Epidermal melanocyte (primary cell): ENCODE results near the gene TMEM60.
"Not testable (repeated sequence)": the region's sequence is repeated elsewhere in the genome, so short reads cannot be mapped to it uniquely, and the experiment has no call there.

ENCODE experiments used
- DNase-seq: peaks from one replicate; pipeline ENCODE4 v3.0.0; 2011; ENCODE audit warnings: low spot score; ENCODE audit not compliant: insufficient read length

The TMEM60 gene, protein sequence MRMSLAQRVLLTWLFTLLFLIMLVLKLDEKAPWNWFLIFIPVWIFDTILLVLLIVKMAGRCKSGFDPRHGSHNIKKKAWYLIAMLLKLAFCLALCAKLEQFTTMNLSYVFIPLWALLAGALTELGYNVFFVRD

DNA sequence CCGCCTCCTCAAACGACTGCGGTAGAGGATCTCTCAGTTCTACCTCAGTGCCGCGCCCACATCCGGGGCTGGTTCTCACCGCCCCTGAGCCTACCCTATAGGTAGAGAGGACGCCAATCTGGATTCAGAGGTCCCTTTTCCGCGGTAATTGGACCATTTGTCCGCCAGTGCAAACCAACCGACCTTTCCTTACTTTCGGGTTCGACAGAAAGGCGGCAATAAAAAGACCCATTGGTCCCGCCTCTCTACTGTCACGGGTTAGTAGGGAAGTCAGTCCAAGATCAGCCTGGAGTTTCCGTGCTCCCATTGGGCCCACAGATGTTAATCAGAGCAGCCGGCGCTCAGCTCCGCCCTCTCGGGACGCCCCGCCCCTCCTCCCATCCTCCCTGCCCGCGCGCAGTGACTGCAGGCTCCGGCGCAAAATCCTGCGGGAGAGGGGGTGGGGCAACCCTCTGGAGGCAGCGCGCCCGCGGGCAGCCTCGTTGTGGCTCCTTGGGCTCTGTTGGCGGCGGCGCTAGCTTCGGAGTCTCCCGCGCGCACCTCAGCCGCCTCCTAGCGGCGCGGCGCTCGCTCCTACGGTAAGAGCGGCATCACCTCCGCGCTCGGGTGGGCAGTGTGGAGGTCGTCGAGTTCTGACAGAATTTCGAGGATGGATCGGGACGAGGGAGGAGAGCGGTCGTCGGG, at the start of gene TMEM60, which contains the start of gene PHTF2:
Gene TMEM60, minus strand, starts transcription at position 41 of the 684 bp plus-strand sequence. CDS start 4,061 bp downstream, outside the sequence.
Gene PHTF2, plus strand, starts transcription at position 380 of the 684 bp plus-strand sequence.
- DNase-seq, result peak; percentile 87

DNA sequence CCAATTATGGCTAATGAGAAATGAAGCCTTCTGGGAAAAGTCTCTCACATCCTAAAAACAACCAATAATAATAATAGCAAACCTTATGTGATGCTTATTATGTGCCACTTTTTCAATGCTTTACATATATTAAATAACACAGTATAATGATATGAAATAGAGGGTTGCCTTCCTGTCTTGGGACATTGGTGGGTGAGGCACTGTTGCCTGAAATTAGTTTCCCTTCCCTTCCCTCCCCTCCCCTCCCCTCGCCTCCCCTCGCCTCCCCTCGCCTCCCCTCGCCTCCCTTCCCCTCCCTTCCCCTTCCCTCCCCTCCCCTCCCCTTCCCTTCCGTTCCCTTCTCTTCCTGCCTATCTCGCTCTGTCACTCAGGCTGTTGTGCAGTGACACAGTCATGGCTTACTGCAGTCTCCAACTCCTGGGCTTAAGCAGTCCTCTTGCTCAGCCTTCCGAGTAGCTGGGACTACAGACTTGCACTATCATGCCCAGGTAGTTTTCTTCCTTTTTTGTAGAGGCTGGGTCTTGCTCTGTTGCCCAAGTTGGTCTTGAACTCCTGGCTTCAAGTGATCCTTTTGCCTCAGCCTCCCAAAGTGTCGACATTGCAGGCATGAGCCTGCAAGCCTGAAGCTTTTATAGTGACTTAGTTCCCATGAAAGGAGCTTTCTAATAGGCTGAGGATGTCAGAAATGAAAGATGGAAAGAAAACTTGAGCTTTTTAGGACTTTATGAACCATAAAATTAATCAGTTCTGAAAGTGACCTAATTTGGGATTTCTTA, 48.3 kb upstream of the TMEM60 start:
- DNase-seq, result no peak

DNA sequence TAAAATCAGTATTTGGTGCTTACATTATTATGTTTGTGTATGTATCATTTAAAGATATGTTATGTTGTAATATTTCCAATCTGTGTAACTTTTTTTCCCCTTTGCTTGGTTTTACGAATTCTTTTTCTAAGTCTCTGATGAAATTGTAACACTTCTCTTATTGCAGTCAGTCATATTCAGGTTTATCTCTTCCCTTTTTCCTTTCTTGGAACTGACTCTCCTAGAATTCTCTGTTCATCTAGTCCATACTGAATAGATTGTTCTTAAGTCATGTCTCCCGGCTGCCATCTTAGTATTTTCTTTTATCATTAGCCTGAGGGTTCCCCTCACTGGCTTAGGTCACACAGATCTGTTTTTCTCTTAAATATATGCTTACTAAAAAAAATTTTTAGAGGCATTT, 45.0 kb upstream of the TMEM60 start:
- no peak for DNase-seq

DNA sequence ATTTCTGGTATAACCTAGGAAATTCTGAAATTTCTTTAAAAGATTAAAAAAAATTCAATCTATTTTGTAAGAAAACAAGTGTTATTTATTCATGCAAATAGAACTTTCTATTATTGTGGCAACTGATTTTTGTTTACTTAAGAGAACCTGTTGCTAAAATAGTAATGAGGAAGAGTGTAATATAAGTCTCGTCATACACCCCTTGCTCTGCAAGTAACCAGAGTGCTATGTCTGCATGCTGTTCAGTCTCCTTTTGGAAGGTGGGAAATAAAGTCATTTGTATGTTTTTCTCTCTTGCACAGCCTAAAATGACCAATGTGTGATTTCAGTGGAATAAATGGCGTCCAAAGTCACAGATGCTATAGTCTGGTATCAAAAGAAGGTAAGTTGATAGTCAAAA, 41.7 kb upstream of the TMEM60 start:
- DNase-seq, result no peak

DNA sequence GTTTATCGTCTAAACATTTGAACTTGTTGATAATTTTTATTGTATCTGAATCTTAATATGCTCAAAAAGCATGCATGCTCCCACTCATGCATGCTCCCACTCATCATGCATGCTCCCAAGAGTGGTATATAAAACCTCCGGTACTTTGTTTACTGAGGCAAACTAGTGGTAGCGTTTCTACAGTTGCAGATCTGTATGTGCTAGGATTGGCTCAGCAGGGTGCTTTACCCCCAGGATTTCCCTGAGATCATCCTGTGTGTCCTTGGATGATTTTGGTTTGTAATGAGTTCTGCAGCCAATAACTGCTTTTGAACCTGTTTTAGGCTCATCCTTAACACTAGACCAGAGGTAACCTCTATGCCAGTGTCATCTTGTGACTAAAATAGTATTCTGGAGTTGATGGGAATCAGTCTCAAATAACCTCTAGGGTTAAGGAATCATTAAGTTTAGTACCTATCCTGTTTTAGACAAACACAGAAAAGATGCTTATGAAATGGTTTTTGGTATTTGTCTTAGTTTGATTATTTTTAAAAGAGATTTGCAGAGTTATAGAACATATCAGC, 40.8 kb upstream of the TMEM60 start:
- DNase-seq, result no peak

DNA sequence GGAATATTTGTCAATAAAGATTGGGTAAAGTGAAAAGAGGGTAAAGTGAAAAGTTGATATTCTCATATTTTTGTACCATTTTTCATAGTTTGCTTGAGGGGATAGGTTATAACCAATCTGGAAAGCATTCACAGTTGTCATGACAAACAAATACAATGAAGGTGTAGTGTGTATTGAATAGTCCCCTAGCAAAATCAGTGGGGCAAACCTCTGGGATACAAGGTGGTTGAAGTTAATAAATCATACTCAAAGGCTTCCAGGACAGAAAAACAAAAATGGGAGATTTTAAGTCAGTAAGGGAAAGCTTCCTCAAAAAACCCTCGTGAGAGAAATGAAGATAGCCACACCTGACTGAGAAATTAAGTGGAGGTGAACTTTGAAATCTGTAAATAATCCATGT, 39.7 kb upstream of the TMEM60 start:
- DNase-seq, result no peak

DNA sequence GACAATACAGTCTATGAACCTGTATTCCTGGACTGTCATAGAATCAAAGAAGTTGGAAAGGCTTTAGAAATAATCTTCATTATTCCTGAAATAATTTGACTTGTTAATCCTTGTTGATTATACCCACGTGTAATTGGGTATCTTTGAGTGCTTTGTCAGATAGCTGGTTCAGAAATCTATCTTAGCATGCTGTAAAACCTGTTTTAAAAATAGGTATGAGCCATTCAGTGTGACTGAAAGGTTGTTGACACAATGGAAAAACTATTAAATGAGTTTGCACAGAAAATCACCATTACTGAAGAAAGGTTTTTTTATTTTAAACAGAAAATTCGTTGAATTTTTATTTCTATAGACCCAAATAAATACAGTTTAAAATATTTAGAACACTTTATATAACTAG, 39.0 kb upstream of the TMEM60 start:
- no peak for DNase-seq

DNA sequence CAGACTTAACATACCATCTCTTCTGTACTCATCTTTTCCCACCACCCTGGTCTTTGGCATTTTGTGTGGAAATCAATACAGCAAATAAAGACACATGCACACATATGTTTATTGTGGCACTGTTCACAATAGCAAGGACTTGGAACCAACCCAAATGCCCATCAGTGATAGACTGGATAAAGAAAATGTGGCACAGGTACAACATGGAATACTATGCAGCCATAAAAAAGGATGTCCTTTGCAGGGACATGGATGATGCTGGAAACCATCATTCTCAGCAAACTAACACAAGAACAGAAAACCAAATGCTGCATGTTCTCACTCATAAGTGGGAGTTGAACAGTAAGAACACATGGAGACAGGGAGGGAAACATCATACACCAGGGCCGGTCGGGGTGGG, 38.2 kb upstream of the TMEM60 start:
- not testable (repeated sequence) for DNase-seq

DNA sequence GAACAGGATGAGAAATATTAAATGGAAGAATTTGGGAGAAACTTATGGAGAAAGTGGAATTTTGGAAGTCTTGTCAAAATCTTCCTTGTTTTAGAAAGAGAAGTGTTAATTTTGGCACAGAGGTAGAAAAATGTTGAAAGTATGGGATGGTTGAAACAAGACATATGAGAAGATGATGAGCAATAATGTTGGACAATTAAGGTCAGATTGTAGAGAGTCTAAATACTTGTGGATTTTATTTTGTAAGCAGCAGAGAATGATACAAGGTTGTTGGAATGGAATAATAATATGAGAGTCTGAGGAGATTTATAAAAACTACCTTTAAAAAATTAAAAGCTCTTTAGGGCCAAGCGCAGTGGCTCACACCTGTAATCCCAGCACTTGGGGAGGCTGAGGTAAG, 34.9 kb upstream of the TMEM60 start:
- no peak for DNase-seq

DNA sequence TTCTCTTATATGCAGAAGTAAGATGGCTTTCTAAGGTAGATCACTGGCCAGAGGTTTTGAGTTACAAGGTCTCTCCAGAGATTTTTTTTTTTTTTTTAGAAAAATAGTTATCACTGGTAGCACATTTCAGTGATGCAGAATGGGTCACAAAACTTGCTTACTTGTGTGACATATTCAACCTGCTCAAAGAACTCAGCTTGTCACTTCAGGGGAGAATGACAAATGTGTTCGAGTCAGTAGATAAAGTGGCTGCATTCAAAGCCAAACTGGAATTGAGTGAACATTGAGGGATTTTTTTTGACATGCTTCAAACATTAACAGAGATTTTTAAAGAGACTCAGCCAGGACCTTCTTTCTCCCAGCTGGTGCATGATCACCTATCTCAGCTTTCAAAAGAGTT, 33.7 kb upstream of the TMEM60 start:
- no peak for DNase-seq

DNA sequence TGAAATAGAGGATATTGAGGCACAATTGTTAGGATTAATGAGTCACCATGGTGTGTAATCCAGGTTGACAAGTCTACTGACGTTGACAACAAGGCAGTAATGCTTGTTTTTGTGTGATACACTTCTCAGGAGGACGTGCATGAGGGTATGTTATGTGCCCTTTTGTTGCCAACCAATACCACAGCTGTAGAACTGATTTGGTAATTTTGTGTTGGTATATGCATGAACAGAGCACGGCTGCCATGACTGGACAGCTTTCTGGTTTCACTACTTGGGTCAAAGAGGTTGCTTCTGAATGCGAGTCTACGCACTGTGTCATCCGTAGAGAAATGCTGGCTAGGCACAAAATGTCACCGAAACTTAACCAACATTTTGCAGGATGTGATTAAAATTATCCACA, 33.2 kb upstream of the TMEM60 start:
- DNase-seq, result no peak

DNA sequence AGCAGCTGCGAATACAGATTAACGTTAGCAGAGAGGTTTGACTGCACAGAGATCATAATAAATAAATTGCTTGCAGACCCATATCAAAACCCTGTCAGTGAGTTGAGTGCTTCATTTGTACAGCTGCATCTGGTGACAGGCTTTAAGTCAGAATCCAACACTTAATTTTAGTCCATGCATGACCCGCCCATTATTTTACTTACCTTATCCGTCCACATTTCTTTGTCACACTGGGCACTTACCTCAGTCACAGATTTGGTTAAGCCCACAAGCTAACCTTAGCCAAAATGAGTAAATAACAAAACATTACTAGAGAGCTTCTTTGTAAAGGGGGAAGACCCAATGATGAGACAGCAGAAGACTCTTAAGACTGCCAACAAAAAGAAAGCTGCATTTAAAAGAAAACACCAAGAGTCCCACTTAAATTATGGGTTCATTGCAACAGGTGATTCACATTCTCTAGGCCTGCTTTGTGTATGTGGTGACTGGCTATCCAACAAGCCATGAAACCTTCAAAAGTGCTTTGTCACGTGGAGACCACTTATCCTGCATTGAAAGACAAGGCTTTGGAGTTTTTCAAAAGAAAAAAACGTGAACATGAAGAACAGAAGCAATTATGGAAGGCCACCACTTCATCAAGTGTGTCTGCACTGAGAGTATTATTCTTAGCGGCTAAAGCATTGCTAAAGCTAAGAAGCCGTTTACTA, 32.6 kb upstream of the TMEM60 start:
- no peak for DNase-seq

DNA sequence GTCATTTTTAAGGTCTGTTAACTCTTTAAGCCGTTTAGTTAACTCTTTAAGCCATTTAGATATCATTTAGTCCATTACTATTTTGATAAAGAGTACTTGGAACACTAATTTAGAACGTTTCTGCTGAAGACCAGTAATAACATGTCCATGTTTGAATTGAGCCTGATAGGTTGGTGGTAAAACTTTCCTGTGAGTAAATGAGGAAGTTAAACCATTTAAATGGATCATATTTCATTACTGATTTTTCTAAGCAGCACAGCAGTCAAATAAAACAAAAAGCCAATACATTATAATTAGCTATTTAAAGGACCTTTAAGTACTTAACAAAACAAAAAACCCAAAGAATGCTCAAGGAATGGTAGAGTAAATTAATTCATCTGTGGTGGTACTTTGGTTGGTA, 29.8 kb upstream of the TMEM60 start:
- no peak for DNase-seq

DNA sequence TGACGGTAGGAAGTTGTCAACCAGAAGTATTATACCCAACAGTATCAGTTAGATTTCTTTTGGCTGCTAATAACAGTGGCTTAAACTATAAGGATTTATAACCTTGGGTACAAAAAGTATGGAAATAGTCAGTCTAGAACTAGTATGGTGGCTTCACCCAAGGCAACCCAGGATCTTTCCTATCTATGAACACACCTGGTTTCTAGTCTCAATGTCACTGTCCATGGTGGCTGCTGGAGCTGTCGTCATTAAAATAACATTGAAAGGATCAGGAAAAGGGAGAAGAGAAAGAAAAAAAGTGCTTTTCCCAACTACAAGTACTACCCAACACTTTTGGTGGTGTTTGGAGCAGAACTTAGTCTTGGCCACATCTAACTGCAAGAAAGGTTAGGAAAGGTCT, 28.1 kb upstream of the TMEM60 start:
- no peak for DNase-seq

DNA sequence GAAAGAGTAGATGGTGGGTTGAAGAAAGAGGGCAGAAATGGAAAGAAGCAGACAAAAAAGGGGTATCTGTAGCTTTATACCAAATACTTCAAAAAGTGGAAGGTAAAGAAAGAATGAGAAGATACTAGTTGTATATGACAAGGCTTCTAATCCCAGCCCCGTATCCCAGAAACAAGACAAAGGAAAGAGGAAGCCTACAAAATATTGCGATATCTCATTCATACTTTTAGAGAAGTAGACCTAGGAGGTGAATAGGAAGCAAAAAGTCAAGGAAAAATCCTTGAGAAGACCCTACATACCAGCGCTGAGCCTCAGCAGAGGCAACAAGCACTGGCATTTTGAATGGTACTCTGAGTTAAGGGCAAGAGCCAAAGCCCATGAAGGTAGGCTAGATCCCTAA, 26.9 kb upstream of the TMEM60 start:
- DNase-seq, result no peak

DNA sequence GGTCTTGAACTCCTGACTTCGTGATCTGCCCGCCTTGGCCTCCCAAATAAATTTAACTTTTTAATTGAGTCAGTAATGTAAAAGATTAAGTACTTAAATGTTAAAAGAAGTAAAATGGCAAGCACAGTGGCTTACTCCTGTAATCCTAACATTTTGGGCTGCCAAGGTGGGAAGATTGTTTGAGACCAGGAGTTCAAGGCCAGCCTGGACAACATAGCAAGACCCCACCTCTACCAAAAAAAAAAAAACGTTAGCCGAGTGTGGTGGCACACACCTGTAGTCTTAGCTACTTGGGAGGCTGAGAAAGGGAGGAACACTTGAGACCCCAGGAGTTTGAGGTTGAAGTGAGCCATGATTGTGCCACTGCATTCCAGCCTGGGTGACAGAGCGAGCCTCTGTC, 26.4 kb upstream of the TMEM60 start:
- no peak for DNase-seq

DNA sequence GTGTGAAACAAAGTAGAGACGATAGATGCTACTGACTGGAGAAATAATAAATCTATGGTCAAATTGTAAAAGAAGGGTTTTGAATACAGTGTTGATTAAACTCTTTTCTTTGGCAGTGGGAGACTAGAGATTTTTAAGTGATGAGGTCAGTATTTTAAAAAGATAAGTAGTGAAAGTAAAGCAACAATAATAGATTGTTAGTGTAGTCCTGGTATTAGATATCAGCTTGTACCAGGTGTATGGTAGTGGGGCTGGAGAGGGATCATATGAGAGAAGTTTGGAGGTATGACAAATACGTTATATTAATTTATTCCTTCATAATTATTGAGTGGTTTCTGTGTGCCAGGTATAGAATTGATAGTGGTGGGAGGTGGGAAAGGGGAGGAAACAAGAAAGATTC, 25.6 kb upstream of the TMEM60 start:
- no peak for DNase-seq

DNA sequence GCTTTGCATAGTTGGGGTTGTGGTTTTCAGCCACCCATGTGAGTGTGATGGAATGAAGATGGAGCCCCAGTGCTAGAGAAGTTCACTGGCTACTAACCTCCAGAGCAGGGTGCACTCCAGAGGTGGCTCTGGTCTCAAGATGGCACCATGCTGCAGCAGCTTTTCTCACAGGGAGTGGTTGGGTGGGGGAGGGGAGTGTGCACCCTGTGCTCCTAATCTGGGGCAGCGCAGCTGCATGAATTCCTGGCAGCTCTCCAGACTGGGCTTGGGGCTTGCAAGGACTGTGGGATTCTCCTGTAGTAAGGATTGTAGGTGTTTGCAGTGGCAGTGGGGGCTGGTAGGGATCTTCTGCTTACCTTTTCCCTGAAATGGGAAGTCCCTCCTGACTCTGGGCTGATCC, 24.0 kb upstream of the TMEM60 start:
- no peak for DNase-seq

DNA sequence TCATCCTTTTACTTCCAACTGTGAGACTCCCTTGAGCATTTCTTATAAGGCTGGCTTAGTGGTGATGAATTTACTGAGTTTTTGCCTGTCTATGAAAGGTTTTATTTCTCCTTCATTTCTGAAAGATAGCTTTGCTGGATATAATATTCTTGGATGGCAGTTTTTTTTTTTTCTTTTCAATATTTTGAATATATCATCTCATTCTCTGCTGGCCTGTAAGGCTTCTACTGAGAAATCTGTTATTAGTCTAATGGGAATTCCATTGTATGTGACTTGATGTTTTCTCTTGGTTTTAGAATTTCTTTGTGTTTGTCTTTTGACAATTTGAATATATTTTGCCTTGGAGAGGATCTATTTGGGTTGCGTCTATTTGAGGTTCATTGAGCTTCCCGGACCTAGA, 22.7 kb upstream of the TMEM60 start:
- DNase-seq, result no peak

DNA sequence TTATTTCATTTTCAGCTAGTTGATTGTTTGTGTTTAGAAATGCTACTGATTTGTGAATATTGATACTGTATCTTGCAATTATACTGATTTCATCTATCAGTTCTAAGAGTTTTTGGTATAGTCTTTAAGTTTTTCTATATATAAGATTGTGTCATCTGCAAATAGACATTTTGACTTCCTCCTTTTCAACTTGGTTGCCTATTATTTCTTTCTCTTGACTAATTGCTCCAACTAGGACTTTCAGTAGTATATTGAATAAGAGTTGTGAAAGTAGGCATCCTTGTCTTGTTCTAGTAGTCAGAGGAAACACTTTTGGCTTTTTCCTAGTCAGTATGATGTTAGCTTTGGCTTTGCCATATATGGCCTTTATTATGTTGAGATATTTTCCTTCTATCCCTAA, 20.8 kb upstream of the TMEM60 start:
- DNase-seq, result no peak

DNA sequence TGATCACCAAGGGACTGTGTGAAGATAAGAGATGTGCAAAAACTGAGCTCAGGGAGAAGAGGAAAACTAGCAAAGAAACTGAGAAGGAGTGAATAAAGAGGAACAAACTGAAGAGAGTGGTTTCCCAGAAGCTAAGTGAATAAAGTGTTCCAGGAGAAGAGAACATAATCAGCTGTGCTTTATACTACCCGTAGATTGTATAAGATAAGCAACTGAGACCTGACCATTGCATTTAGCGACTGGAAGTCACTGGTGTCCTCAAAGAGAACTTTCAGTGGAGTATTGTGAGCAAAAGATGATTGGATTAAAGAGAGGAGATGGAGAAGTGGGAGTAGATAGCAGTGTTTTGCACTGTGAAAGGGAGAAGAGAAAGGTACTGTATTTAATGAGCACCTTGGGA, 14.9 kb upstream of the TMEM60 start:
- no peak for DNase-seq

DNA sequence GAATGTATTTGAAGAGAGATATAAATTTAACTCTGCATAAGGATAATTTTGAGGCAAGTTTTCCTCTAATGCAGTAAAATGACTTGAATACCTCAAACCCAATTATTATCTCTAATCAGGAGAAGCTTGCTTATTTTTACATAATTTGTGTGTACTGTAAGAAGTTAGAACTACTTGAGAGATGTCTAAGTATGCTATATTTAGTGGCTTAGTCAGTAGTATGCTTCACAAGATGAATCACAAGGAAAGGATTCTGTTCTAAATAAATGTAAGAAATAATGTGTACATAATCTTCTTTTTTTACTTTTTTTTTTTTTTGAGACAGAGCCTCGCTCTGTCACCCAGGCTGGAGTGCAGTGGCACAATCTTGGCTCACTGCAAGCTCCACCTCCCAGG, 14.1 kb upstream of the TMEM60 start:
- DNase-seq, result no peak
